HK-2 (cell line): Measurements from ENCODE around the gene OR10P1.

Experiments
- DNase-seq: peaks from one replicate; pipeline ENCODE4 v3.0.0-alpha.2; 2018; ENCODE audit not compliant: unreplicated experiment

Gene OR10P1

DNA sequence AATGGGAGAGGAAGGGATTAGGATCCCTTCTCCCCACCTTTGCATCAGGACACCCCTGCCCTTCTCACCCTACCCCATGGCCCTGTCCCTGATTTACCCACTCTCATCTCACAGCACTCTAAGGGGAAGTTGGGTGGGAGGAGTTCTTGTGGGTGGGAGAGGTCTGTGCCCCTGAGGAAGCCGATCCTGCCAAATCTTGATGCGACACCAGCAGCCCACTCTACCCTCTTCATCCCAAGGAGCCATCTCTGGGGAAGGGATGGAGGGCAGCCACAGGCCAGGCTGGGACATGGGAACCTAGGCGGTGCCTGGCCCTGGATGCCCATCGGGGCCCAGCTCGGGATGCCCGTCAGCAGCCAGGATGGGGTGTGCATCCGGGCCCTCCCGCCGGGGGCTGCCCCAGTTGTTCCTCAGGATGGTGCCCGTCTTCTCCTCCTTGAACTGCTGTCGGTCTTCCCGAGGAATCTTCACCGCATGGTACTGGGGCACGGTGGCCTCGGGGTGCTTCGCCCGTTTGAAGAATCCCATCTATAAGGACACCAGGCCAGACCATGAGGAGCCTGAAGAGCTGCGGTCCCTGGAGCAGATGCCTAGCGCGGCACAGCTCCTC is 48.2 kb downstream of the OR10P1 start:
- no peak for DNase-seq

DNA sequence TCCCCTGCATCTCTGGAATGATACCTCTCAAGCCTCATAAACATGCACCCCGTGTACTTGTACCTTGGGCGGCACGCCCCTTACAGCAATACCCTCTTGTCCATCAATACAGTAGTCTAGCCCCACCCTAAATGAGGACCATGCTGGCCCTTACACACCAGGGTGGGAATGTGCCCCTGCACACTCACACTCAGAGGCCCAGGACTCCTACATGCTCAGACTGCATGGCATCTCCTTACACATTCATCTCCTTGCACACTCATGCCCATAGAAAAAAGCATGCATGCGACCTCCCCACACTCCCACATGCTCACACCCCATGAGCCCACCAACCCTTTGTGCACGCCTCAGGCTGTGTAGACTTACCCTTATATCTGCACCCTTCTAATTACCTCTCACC is 49.0 kb downstream of the OR10P1 start:
- DNase-seq: no peak

DNA sequence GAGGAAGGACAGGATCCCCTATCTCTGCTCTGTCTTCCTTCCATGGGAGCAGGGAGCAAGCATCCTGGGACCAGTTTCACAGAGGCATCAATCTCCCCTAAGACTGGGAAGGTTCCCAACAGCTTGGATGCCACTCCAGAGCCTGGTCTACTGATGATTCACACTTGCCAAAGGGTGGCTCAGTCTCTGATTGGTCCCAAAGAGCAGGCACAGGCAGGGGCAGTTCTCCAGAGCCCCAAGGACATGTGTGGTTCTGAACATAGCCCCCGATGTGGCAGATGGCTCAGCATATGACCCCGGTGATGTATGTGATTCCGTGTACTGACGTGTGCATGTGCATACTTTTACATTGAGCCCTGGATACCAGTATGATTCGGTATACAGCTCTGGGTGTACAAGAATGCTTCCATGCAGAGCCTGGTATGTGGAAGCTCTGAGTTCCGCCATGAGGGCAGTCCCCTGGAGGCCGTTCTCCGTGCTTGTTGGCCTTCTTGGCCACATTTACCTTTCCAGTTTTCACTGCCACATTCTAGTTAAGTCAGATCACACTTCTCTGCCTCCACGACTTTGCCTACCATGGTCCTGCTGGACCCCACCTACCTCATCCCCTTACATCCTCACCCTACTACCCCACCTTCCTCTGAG is 49.8 kb downstream of the OR10P1 start:
- no peak for DNase-seq
